ENCODE data around the gene RABEP2.

GRCh38 chr16:28930203-28930602, 5.2 kb upstream of the RABEP2 start:
- TF ChIP-seq, protein P1, sequence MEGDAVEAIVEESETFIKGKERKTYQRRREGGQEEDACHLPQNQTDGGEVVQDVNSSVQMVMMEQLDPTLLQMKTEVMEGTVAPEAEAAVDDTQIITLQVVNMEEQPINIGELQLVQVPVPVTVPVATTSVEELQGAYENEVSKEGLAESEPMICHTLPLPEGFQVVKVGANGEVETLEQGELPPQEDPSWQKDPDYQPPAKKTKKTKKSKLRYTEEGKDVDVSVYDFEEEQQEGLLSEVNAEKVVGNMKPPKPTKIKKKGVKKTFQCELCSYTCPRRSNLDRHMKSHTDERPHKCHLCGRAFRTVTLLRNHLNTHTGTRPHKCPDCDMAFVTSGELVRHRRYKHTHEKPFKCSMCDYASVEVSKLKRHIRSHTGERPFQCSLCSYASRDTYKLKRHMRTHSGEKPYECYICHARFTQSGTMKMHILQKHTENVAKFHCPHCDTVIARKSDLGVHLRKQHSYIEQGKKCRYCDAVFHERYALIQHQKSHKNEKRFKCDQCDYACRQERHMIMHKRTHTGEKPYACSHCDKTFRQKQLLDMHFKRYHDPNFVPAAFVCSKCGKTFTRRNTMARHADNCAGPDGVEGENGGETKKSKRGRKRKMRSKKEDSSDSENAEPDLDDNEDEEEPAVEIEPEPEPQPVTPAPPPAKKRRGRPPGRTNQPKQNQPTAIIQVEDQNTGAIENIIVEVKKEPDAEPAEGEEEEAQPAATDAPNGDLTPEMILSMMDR (conservative IDR thresholded peaks at IDR 0.05): no peak
- no peak for TF ChIP-seq EZH2 (IDR thresholded peaks at IDR 0.05; ENCODE audit: low read depth)

Data from PC-9 (cell line).